Measurements from ENCODE around the gene DLGAP4.

- TF ChIP-seq EZH2 (IDR thresholded peaks at IDR 0.05; ENCODE audit: borderline replicate concordance, low read depth, low read length) (no peak), POLR2AphosphoS5 (IDR thresholded peaks at IDR 0.05; ENCODE audit: control insufficient read depth, insufficient read depth, low read depth, low read length) (no peak), RFX7 (CRISPR knock-in tag; IDR thresholded peaks at IDR 0.05) (no peak), MYC (IDR thresholded peaks at IDR 0.05; ENCODE audit: low read depth, low read length) (no peak), MYC (CRISPR knock-in tag; IDR thresholded peaks at IDR 0.05; ENCODE audit: borderline replicate concordance, low read depth) (no peak), ILF3 (IDR thresholded peaks at IDR 0.05; ENCODE audit: borderline replicate concordance) (no peak), CHD2 (IDR thresholded peaks at IDR 0.05; ENCODE audit: low read depth, low read length) (no peak), JUND (IDR thresholded peaks at IDR 0.05; ENCODE audit: borderline replicate concordance, low read depth, low read length) (no peak), JUND (tag; IDR thresholded peaks at IDR 0.05; ENCODE audit: borderline replicate concordance, low read depth, low read length) (no peak), SLC30A9 (CRISPR knock-in tag; IDR thresholded peaks at IDR 0.05) (no peak), RAD21 (CRISPR knock-in tag; conservative IDR thresholded peaks at IDR 0.05 in 1 of 2, IDR thresholded peaks at IDR 0.05 in 1 of 2) (no peak)
Measured at GRCh38 chr20:36373089-36373488, 67.0 kb downstream of the DLGAP4 start.

Measured in K562 (cell line).